ENCODE measurements around the gene SKOR1.

SKOR1 gene

GRCh38 chr15:67850336-67850735 lies 25.0 kb downstream of the SKOR1 start:
- H3K9ac ChIP-seq (ENCODE audit: low read length), result no peak overlapping the region
- H3K4me1 ChIP-seq (ENCODE audit: control insufficient read depth, insufficient read depth, low read length), result peaks cover 3% of the 10 kb centered on the region
- H3K4me3 ChIP-seq (ENCODE audit: low read length), result no peak overlapping the region
- no peaks in the 10 kb centered on the region for H3K27me3 ChIP-seq (replicated peaks; ENCODE audit: control insufficient read depth, insufficient read depth, low read length)
- no peak for DNase-seq (ENCODE audit: low read depth)
- no peaks in the 10 kb centered on the region for H3K9me3 ChIP-seq (ENCODE audit: control insufficient read depth, low read length)
- H3K36me3 ChIP-seq (ENCODE audit: control insufficient read depth, insufficient read depth, low read length, severe bottlenecking), result no peaks in the 10 kb centered on the region

GRCh38 chr15:67850994-67851571 lies 25.8 kb downstream of the SKOR1 start:
- Histone ChIP-seq H3K9me3 (ENCODE audit: control insufficient read depth, low read length) (no peaks in the 10 kb centered on the region), H3K4me1 (ENCODE audit: control insufficient read depth, insufficient read depth, low read length) (peaks cover 3% of the 10 kb centered on the region), H3K4me3 (ENCODE audit: low read length) (no peak overlapping the region), H3K27me3 (replicated peaks; ENCODE audit: control insufficient read depth, insufficient read depth, low read length) (no peaks in the 10 kb centered on the region), H3K36me3 (ENCODE audit: control insufficient read depth, insufficient read depth, low read length, severe bottlenecking) (no peaks in the 10 kb centered on the region), H3K9ac (ENCODE audit: low read length) (no peak overlapping the region)
- DNase-seq (ENCODE audit: low read depth), result peak; percentile 59

GRCh38 chr15:67852418-67852817 lies 27.1 kb downstream of the SKOR1 start:
- H3K9me3 ChIP-seq (ENCODE audit: control insufficient read depth, low read length), result no peaks in the 10 kb centered on the region
- H3K27me3 ChIP-seq (replicated peaks; ENCODE audit: control insufficient read depth, insufficient read depth, low read length), result no peaks in the 10 kb centered on the region
- DNase-seq (ENCODE audit: low read depth), result no peak
- H3K9ac ChIP-seq (ENCODE audit: low read length), result no peak overlapping the region
- H3K4me3 ChIP-seq (ENCODE audit: low read length), result no peak overlapping the region
- peaks cover 3% of the 10 kb centered on the region for H3K4me1 ChIP-seq (ENCODE audit: control insufficient read depth, insufficient read depth, low read length)
- no peaks in the 10 kb centered on the region for H3K36me3 ChIP-seq (ENCODE audit: control insufficient read depth, insufficient read depth, low read length, severe bottlenecking)

GRCh38 chr15:67853454-67853853 lies 28.1 kb downstream of the SKOR1 start:
- H3K36me3 ChIP-seq (ENCODE audit: control insufficient read depth, insufficient read depth, low read length, severe bottlenecking), result no peaks in the 10 kb centered on the region
- no peak overlapping the region for H3K9ac ChIP-seq (ENCODE audit: low read length)
- no peaks in the 10 kb centered on the region for H3K9me3 ChIP-seq (ENCODE audit: control insufficient read depth, low read length)
- no peak for DNase-seq (ENCODE audit: low read depth)
- peaks cover 3% of the 10 kb centered on the region for H3K4me1 ChIP-seq (ENCODE audit: control insufficient read depth, insufficient read depth, low read length)
- no peak overlapping the region for H3K4me3 ChIP-seq (ENCODE audit: low read length)
- H3K27me3 ChIP-seq (replicated peaks; ENCODE audit: control insufficient read depth, insufficient read depth, low read length), result no peaks in the 10 kb centered on the region

- no peak for DNase-seq (ENCODE audit: low read depth)
- H3K4me1 ChIP-seq (ENCODE audit: control insufficient read depth, insufficient read depth, low read length), result peaks cover 3% of the 10 kb centered on the region
- H3K9ac ChIP-seq (ENCODE audit: low read length), result no peak overlapping the region
- H3K36me3 ChIP-seq (ENCODE audit: control insufficient read depth, insufficient read depth, low read length, severe bottlenecking), result no peaks in the 10 kb centered on the region
- no peak overlapping the region for H3K4me3 ChIP-seq (ENCODE audit: low read length)
- no peaks in the 10 kb centered on the region for H3K9me3 ChIP-seq (ENCODE audit: control insufficient read depth, low read length)
- H3K27me3 ChIP-seq (replicated peaks; ENCODE audit: control insufficient read depth, insufficient read depth, low read length), result peaks cover under 1% of the 10 kb centered on the region
Measured at GRCh38 chr15:67854358-67854757, 29.0 kb downstream of the SKOR1 start.

GRCh38 chr15:67855842-67856241 lies 30.5 kb downstream of the SKOR1 start:
- Histone ChIP-seq H3K9ac (ENCODE audit: low read length) (no peak overlapping the region), H3K4me1 (ENCODE audit: control insufficient read depth, insufficient read depth, low read length) (peaks cover 3% of the 10 kb centered on the region), H3K36me3 (ENCODE audit: control insufficient read depth, insufficient read depth, low read length, severe bottlenecking) (no peaks in the 10 kb centered on the region), H3K27me3 (replicated peaks; ENCODE audit: control insufficient read depth, insufficient read depth, low read length) (peaks cover 2% of the 10 kb centered on the region), H3K4me3 (ENCODE audit: low read length) (no peak overlapping the region), H3K9me3 (ENCODE audit: control insufficient read depth, low read length) (no peaks in the 10 kb centered on the region)
- no peak for DNase-seq (ENCODE audit: low read depth)

GRCh38 chr15:67857220-67857619 lies 31.9 kb downstream of the SKOR1 start:
- H3K4me3 ChIP-seq (ENCODE audit: low read length), result no peak overlapping the region

GRCh38 chr15:67859331-67859946 lies 34.1 kb downstream of the SKOR1 start:
- no peak overlapping the region for H3K9ac ChIP-seq (ENCODE audit: low read length)
- H3K9me3 ChIP-seq (ENCODE audit: control insufficient read depth, low read length), result no peaks in the 10 kb centered on the region
- H3K36me3 ChIP-seq (ENCODE audit: control insufficient read depth, insufficient read depth, low read length, severe bottlenecking), result no peaks in the 10 kb centered on the region
- no peak overlapping the region for H3K4me3 ChIP-seq (ENCODE audit: low read length)
- no peak for DNase-seq (ENCODE audit: low read depth)
- peaks cover 2% of the 10 kb centered on the region for H3K27me3 ChIP-seq (replicated peaks; ENCODE audit: control insufficient read depth, insufficient read depth, low read length)
- H3K4me1 ChIP-seq (ENCODE audit: control insufficient read depth, insufficient read depth, low read length), result peaks cover 5% of the 10 kb centered on the region

More at GRCh38 chr15:67857220-67857619, 31.9 kb downstream of the SKOR1 start:
- DNase-seq (ENCODE audit: low read depth), result no peak
- Histone ChIP-seq H3K9me3 (ENCODE audit: control insufficient read depth, low read length) (no peaks in the 10 kb centered on the region), H3K27me3 (replicated peaks; ENCODE audit: control insufficient read depth, insufficient read depth, low read length) (peaks cover 2% of the 10 kb centered on the region), H3K9ac (ENCODE audit: low read length) (no peak overlapping the region), H3K4me1 (ENCODE audit: control insufficient read depth, insufficient read depth, low read length) (no peaks in the 10 kb centered on the region), H3K36me3 (ENCODE audit: control insufficient read depth, insufficient read depth, low read length, severe bottlenecking) (no peaks in the 10 kb centered on the region)

- Histone ChIP-seq H3K9me3 (ENCODE audit: control insufficient read depth, low read length) (no peaks in the 10 kb centered on the region), H3K9ac (ENCODE audit: low read length) (no peak overlapping the region), H3K4me3 (ENCODE audit: low read length) (no peak overlapping the region), H3K27me3 (replicated peaks; ENCODE audit: control insufficient read depth, insufficient read depth, low read length) (peaks cover 2% of the 10 kb centered on the region), H3K36me3 (ENCODE audit: control insufficient read depth, insufficient read depth, low read length, severe bottlenecking) (no peaks in the 10 kb centered on the region), H3K4me1 (ENCODE audit: control insufficient read depth, insufficient read depth, low read length) (peaks cover 5% of the 10 kb centered on the region)
- DNase-seq (ENCODE audit: low read depth), result no peak
Measured at GRCh38 chr15:67861983-67862382, 36.7 kb downstream of the SKOR1 start.

GRCh38 chr15:67862750-67863441 lies 37.6 kb downstream of the SKOR1 start:
- Histone ChIP-seq H3K4me1 (ENCODE audit: control insufficient read depth, insufficient read depth, low read length) (peaks cover 5% of the 10 kb centered on the region), H3K27me3 (replicated peaks; ENCODE audit: control insufficient read depth, insufficient read depth, low read length) (peaks cover 2% of the 10 kb centered on the region), H3K9ac (ENCODE audit: low read length) (peak overlapping the region; percentile 84), H3K9me3 (ENCODE audit: control insufficient read depth, low read length) (no peaks in the 10 kb centered on the region), H3K36me3 (ENCODE audit: control insufficient read depth, insufficient read depth, low read length, severe bottlenecking) (no peaks in the 10 kb centered on the region), H3K4me3 (ENCODE audit: low read length) (peak overlapping the region; percentile 81)
- no peak for DNase-seq (ENCODE audit: low read depth)

- H3K4me3 ChIP-seq (ENCODE audit: low read length), result peak overlapping the region; percentile 81
- H3K36me3 ChIP-seq (ENCODE audit: control insufficient read depth, insufficient read depth, low read length, severe bottlenecking), result no peaks in the 10 kb centered on the region
- DNase-seq (ENCODE audit: low read depth), result peak; percentile 91
Measured at GRCh38 chr15:67863442-67863987, 38.2 kb downstream of the SKOR1 start.

More at GRCh38 chr15:67863442-67863987, 38.2 kb downstream of the SKOR1 start:
- Histone ChIP-seq H3K9me3 (ENCODE audit: control insufficient read depth, low read length) (no peaks in the 10 kb centered on the region), H3K4me1 (ENCODE audit: control insufficient read depth, insufficient read depth, low read length) (peaks cover 5% of the 10 kb centered on the region), H3K9ac (ENCODE audit: low read length) (peak overlapping the region; percentile 84), H3K27me3 (replicated peaks; ENCODE audit: control insufficient read depth, insufficient read depth, low read length) (peaks cover 2% of the 10 kb centered on the region)
